Endodermal cell (in vitro differentiated cells): ENCODE results near the gene ARPP19. TPM values are rescaled to one million over a fixed set of nuclear protein-coding genes. Genes with fewer than 3 reads are reported as not detected.

Source experiments
- DNase-seq: peaks from one replicate; pipeline ENCODE4 v3.0.0-alpha.2; 2017
- H3K27ac ChIP-seq: 2 replicates; pipeline ENCODE4 v1.5.1; 2013; ENCODE audit warnings: mild to moderate bottlenecking, low read depth, low read length, moderate library complexity
- H3K27me3 ChIP-seq: 2 replicates; pipeline ENCODE4 v1.6.1; 2013; ENCODE audit warnings: mild to moderate bottlenecking, low read length, moderate library complexity; ENCODE audit not compliant: insufficient read depth, control insufficient read depth, poor library complexity, severe bottlenecking
- H3K36me3 ChIP-seq: 2 replicates; pipeline ENCODE4 v1.7.0; 2013; ENCODE audit warnings: mild to moderate bottlenecking, low read length, moderate library complexity; ENCODE audit not compliant: control insufficient read depth, insufficient read depth
- H3K4me1 ChIP-seq: one replicate; pipeline ENCODE4 v1.7.0; 2013; ENCODE audit warnings: low read length; ENCODE audit not compliant: control insufficient read depth, insufficient read depth
- H3K4me3 ChIP-seq: 2 replicates; pipeline ENCODE4 v1.5.1; 2013; ENCODE audit warnings: mild to moderate bottlenecking, low read length, moderate library complexity
- H3K9ac ChIP-seq: 2 replicates; pipeline ENCODE4 v1.6.1; 2013; ENCODE audit warnings: mild to moderate bottlenecking, low read length, moderate library complexity; ENCODE audit not compliant: poor library complexity, severe bottlenecking; ENCODE audit errors: extremely low read depth
- H3K9me3 ChIP-seq: 2 replicates; pipeline ENCODE4 v1.6.1; 2013; ENCODE audit warnings: mild to moderate bottlenecking, low read length, moderate library complexity; ENCODE audit not compliant: control insufficient read depth
- H3K27ac Mint-ChIP-seq: 2 replicates; pipeline ENCODE4 v1.8.0; 2020; ENCODE audit warnings: mixed read lengths
- H3K27me3 Mint-ChIP-seq: 2 replicates; pipeline ENCODE4 v1.8.0; 2021; ENCODE audit warnings: mild to moderate bottlenecking, mixed read lengths; ENCODE audit not compliant: insufficient read depth
- H3K36me3 Mint-ChIP-seq: 2 replicates; pipeline ENCODE4 v1.8.0; 2020; ENCODE audit warnings: low read depth, mixed read lengths
- H3K4me1 Mint-ChIP-seq: 2 replicates; pipeline ENCODE4 v1.8.0; 2020; ENCODE audit warnings: mixed read lengths
- H3K4me3 Mint-ChIP-seq: 2 replicates; pipeline ENCODE4 v1.8.0; 2020; ENCODE audit warnings: mild to moderate bottlenecking, moderate library complexity, mixed read lengths
- H3K9me3 Mint-ChIP-seq: 2 replicates; pipeline ENCODE4 v1.8.0; 2020; ENCODE audit warnings: mild to moderate bottlenecking, mixed read lengths
- CTCF ChIP-seq: fragments of 200-600 bp; sonication (generic); conservative IDR thresholded peaks from 2 replicates; pipeline ENCODE4 v1.5.0; 2021; ENCODE audit warnings: antibody characterized with exemption, mild to moderate bottlenecking
- WGBS, 2 experiments: methylation state at CpG; one replicate each; pipeline versions ENCODE4 v1.1.5 to v1.1.7; 2013; ENCODE audit warnings: missing lambda C conversion rate in 2 of 2, mixed read lengths in 1 of 2; ENCODE audit not compliant: insufficient coverage in 1 of 2, insufficient read length in 1 of 2; 5-methylcytosine and 5-hydroxymethylcytosine counted together
- total RNA-seq, 2 donors: library from RNA; stranded (reverse); fragmentation: NEBNext Ultra II Directional in 1 of 2; extraction: Animal tissue kit (Norgen Biotek cat#: 25700) in 1 of 2; gene quantifications; 2 replicates in 1 of 2; 3 replicates in 1 of 2; pipeline ENCODE4 v1.2.1, GENCODE V29; 2021

ARPP19 gene
- total RNA-seq, 2 donors from 2014 or later, result 188 to 219 TPM

GRCh38 chr15:52609593-52609992 is 40.8 kb upstream of the ARPP19 start:
- Mint-ChIP-seq H3K4me1 (no peaks in the 10 kb centered on the region), H3K4me3 (no peak overlapping the region), H3K36me3 (peaks cover 42% of the 10 kb centered on the region), H3K27me3 (no peaks in the 10 kb centered on the region), H3K9me3 (no peaks in the 10 kb centered on the region), H3K27ac (no peak overlapping the region)
- 88 to 96% methylated on average over 4 to 5 of the region's 5 CpGs for WGBS, 2 experiments
- Histone ChIP-seq H3K27me3 (no peaks in the 10 kb centered on the region), H3K9ac (no peak overlapping the region), H3K4me3 (no peak overlapping the region), H3K27ac (no peak overlapping the region), H3K36me3 (peaks cover 25% of the 10 kb centered on the region), H3K4me1 (no peaks in the 10 kb centered on the region), H3K9me3 (no peaks in the 10 kb centered on the region)
- no peak for TF ChIP-seq CTCF
- no peak for DNase-seq

- H3K27me3 ChIP-seq, result no peaks in the 10 kb centered on the region
- Mint-ChIP-seq H3K27ac (no peak overlapping the region), H3K27me3 (no peaks in the 10 kb centered on the region), H3K9me3 (no peaks in the 10 kb centered on the region), H3K36me3 (peaks cover 9% of the 10 kb centered on the region), H3K4me1 (peaks cover 4% of the 10 kb centered on the region), H3K4me3 (no peak overlapping the region)
- no peak overlapping the region for H3K4me3 ChIP-seq
- DNase-seq, result no peak
- no peaks in the 10 kb centered on the region for H3K9me3 ChIP-seq
- no peak overlapping the region for H3K9ac ChIP-seq
- TF ChIP-seq CTCF, result no peak
- H3K27ac ChIP-seq, result no peak overlapping the region
- WGBS, 2 experiments, result 90 to 99% methylated on average over 4 to 6 of the region's 7 CpGs
- no peaks in the 10 kb centered on the region for H3K4me1 ChIP-seq
- peaks cover 6% of the 10 kb centered on the region for H3K36me3 ChIP-seq
These were observed 15.6 kb upstream of the ARPP19 start for GRCh38 chr15:52584414-52584813.

- WGBS, 2 experiments, result 74 to 85% methylated on average over 7 to 8 of the region's 8 CpGs
- no peaks in the 10 kb centered on the region for H3K9me3 Mint-ChIP-seq
- Histone ChIP-seq H3K9me3 (no peaks in the 10 kb centered on the region), H3K27me3 (no peaks in the 10 kb centered on the region), H3K4me1 (no peaks in the 10 kb centered on the region), H3K36me3 (no peaks in the 10 kb centered on the region), H3K4me3 (no peak overlapping the region), H3K9ac (no peak overlapping the region), H3K27ac (no peak overlapping the region)
- no peak for TF ChIP-seq CTCF
- peaks cover 4% of the 10 kb centered on the region for H3K4me1 Mint-ChIP-seq
- H3K27me3 Mint-ChIP-seq, result no peaks in the 10 kb centered on the region
- DNase-seq, result no peak
- H3K27ac Mint-ChIP-seq, result no peak overlapping the region
- peaks cover 9% of the 10 kb centered on the region for H3K36me3 Mint-ChIP-seq
- H3K4me3 Mint-ChIP-seq, result no peak overlapping the region
These were observed 11.0 kb upstream of the ARPP19 start for GRCh38 chr15:52579852-52580251.
